HG03354 (cell line): ENCODE data around the gene CRISPLD2.

ENCODE experiments used
- ATAC-seq: cut with Tn5 transposase; IDR thresholded peaks from one replicate; pipeline ENCODE4 v1.9.1; 2021; ENCODE audit warnings: mild to moderate bottlenecking; ENCODE audit not compliant: unreplicated experiment, poor library complexity, severe bottlenecking

CRISPLD2 gene

DNA sequence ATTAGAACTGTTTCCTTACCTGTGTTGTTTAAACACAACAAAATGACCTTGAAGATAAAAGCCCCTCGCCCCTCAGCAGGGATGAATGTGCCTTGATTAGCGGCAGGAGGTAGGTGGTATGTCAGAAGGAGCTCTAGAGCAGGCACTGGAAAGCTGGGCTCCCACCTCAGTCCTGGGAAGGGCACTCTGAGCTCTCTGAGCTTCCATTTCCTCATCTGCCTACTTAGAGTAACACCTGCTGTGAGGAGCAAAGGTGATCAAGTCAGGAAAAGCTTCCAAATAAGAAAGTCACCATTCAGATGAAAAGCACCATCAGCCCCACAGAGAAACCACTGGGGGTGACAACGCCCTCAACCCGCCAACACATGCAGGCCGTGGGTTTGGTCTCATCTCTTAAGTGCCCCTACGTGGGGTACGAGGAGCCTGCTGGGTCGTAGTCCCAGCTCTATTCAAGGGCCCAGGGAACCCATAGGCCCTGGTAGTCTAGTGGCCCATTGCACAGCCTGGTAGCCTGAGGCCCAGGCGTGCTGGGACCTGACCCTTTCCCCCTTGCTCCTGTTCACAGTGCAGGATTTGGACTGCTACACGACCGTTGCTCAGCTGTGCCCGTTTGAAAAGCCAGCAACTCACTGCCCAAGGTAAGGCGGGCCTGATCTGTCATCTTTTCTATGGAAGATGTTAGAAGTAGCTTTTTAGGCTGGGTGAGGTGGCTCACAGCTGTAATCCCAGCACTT, 57.3 kb downstream of the CRISPLD2 start:
- no peak for ATAC-seq

GRCh38 chr16:84878770-84879169, 59.0 kb downstream of the CRISPLD2 start:
- ATAC-seq: no peak

GRCh38 chr16:84879569-84880487, 60.0 kb downstream of the CRISPLD2 start:
- ATAC-seq: no peak

DNA sequence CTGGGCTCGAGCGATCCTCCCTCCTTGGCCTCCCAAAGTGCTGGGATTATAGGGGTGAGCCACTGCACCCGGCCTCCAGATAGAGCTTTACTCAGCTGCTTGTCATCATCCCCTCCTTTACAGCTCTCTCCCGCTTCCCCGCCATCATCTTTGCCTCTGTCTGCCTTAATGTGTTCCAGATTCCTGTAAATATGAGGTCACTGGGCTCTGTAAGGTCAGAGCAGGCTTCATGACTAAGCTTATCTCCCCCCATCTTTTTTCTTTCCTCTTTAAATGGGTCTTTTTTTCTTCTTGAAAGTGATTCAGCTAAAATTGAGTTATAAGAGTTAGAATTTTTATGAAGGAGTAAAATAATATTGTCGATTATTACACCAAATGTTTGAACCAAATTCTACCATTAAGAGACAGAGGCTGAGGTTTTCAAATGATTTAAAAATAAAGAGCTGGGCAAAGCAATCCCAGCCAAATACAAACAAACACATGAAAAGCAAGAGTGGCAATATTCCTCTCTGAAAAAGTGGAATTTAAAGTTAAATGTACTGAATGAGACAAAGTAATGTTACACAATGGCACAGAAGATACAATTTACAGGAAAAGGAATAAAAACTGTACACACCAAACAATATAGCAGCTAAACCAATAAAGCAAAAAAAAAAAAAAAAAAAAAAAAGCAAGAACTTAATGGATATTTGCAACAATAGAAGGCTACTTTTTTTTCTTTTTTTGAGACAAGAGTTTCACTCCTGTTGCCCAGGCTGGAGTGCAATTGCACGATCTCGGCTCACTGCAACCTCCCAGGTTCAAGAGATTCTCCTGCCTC, 62.1 kb downstream of the CRISPLD2 start:
- no peak for ATAC-seq

DNA sequence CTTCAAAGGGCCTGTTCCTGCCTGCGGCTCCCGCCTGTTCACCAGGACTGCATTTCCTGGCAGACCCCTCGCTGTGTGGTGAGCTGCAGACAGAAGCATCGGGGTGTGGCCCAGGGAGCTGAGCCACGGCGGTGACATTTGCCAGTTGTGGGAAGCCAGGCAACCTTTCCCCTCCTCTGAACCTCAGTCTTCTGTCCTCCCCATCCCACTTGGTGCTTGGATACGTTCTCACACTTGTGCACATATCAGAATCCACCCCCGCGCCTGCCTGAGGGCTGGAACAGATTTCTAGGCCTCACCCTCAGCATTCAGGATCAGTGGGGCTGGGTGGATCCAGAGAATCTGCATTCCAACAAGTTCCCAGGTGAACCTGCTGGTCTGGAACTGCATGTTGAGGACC, 63.5 kb downstream of the CRISPLD2 start:
- ATAC-seq: no peak

GRCh38 chr16:84884246-84884595, 64.4 kb downstream of the CRISPLD2 start:
- ATAC-seq: no peak

- no peak for ATAC-seq
These were observed 65.0 kb downstream of the CRISPLD2 start for GRCh38 chr16:84884596-84885341.

GRCh38 chr16:84885342-84885910, 65.6 kb downstream of the CRISPLD2 start:
- ATAC-seq: no peak

DNA sequence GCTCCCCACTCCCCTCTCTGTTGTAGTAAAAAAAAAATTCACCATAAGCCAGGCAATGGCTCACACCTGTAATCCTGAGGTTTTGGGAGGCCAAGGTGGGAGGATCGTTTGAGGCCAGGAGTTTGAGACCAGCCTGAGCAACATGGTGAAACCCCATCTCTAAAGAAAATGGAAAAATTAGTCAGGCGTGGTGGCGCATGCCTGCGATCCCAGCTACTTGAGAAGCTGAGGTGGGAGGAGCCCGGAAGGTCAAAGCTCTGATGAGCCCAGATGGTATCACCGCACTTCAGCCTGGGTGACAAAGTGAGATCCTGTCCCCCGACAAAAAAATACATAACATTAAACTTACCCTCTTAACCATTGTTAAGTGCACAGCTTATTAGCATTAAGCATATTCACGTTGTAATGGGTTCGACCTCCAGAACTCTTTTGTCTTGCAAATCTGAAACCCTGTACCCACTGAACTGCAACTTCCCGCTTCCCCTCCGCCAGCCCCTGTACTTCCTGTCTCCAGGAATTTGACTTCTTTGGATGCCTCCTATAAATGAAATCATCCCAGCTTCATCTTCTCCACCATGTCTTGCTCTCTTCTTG, 66.8 kb downstream of the CRISPLD2 start:
- no peak for ATAC-seq

DNA sequence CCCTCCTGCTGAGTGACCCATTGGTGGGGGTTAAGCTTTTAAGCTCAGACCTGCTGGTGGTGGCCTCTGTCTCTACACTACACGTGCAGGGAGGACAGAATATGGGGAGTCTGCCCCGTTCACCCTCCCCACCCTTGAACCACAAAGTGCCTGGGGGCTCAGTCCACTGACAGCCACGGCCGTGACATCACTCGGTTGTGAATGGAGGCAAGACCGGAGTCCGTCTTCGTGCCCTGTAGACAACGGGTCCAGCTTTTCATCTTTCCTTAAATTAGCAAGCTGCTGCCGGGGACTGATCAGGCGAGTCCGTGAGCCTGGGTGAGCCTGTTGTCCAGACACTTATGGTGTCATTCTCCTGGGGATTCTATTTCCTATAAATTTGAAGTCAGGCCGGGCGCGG, 67.4 kb downstream of the CRISPLD2 start:
- ATAC-seq: no peak

GRCh38 chr16:84888450-84888849, 68.7 kb downstream of the CRISPLD2 start:
- ATAC-seq: no peak

DNA sequence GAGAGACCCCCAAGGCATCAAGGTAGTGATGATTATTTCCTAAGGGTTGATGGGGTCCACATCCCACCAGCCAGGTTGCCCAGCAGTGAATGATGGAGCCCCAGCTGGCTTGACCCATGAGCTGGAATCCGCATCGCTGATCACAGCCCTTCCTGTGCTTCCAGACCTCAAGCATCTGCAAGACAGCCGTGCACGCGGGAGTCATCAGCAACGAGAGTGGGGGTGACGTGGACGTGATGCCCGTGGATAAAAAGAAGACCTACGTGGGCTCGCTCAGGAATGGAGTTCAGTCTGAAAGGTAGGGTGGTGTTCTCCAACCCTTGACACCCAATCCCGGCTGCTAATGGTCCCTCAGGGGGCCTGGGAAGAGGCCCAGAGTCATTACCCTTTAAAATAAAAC, 69.3 kb downstream of the CRISPLD2 start:
- no peak for ATAC-seq

DNA sequence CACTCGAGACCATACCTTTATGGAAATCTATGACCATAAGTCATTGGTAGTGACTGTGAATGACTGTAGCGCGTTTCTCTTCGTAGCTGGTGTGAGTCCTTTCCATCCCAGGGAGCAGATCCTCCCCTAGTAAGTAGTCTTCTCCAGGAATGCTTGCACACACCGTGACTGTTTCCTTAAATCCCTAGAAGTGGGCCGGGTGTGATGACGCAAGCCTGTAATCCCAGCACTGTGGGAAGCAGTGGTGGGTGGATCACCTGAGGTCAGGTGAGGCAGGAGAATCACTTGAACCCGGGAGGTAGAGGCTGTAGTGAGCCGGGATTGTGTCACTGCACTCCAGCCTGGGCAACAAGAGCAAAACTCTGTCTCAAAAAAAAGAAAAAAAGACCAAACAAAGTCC, 70.6 kb downstream of the CRISPLD2 start:
- no peak for ATAC-seq

GRCh38 chr16:84891149-84891795, 71.5 kb downstream of the CRISPLD2 start:
- no peak for ATAC-seq

- no peak for ATAC-seq
These were observed 72.3 kb downstream of the CRISPLD2 start for GRCh38 chr16:84892097-84892496.

GRCh38 chr16:84893467-84893848, 73.7 kb downstream of the CRISPLD2 start:
- ATAC-seq: no peak

- no peak for ATAC-seq
These were observed 74.2 kb downstream of the CRISPLD2 start for GRCh38 chr16:84893849-84894599.

DNA sequence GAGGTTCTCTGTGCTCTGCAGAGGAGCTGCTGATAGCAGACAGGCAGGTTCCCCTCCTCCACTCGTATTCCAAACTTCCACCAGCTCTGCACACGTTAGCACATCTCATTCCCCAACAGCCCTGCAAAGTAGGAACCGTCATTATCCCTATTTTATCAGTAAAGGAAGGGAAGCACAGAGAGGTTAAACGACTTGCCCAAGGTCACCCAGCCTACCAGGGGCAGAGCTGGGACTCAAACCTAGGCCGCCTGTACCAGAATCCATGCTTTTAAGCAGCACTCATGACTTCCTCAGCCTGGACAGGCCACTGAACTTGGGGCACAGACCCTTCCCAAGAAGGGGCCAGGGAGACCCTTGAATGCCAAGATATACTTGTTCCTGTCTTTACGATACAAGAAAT, 75.2 kb downstream of the CRISPLD2 start:
- no peak for ATAC-seq
